BLaER1 treated with 17β-estradiol and CSF1 and Interleukin-3, amounts not matched to agents 10 nM and 100 nM (cell line): ENCODE measurements around the gene SOX3.

Source experiments
- H3K27ac ChIP-seq, 11 experiments: shearing (Covaris generic); formaldehyde crosslinking; 2 replicates each; pipeline ENCODE4 v1.8.1; 2022
- H3K27me3 ChIP-seq, 11 experiments: shearing (Covaris generic); formaldehyde crosslinking; 2 replicates each; pipeline ENCODE4 v1.8.1; 2022
- H3K36me3 ChIP-seq, 11 experiments: shearing (Covaris generic); formaldehyde crosslinking; 2 replicates each; pipeline ENCODE4 v1.8.1; 2022
- H3K4me1 ChIP-seq, 10 experiments: shearing (Covaris generic); formaldehyde crosslinking; 2 replicates each; pipeline ENCODE4 v1.8.1; 2022
- H3K4me2 ChIP-seq, 11 experiments: shearing (Covaris generic); formaldehyde crosslinking; 2 replicates each; pipeline ENCODE4 v1.8.1; 2022
- H3K4me3 ChIP-seq, 10 experiments: shearing (Covaris generic); formaldehyde crosslinking; 2 replicates each; pipeline ENCODE4 v1.8.1; 2022
- H3K9ac ChIP-seq, 11 experiments: shearing (Covaris generic); formaldehyde crosslinking; 2 replicates each; pipeline ENCODE4 v1.8.1; 2022
- H3K9me3 ChIP-seq, 11 experiments: shearing (Covaris generic); formaldehyde crosslinking; replicated peaks in 1 of 11; 2 replicates each; pipeline ENCODE4 v1.8.1; 2022
- H4K20me1 ChIP-seq, 11 experiments: shearing (Covaris generic); formaldehyde crosslinking; 2 replicates each; pipeline ENCODE4 v1.8.1; 2022
- Cebpa-rat ChIP-seq, 11 experiments: shearing (Covaris generic); IDR thresholded peaks; 2 replicates each; pipeline ENCODE4 v1.8.1; 2022

The SOX3 gene

DNA sequence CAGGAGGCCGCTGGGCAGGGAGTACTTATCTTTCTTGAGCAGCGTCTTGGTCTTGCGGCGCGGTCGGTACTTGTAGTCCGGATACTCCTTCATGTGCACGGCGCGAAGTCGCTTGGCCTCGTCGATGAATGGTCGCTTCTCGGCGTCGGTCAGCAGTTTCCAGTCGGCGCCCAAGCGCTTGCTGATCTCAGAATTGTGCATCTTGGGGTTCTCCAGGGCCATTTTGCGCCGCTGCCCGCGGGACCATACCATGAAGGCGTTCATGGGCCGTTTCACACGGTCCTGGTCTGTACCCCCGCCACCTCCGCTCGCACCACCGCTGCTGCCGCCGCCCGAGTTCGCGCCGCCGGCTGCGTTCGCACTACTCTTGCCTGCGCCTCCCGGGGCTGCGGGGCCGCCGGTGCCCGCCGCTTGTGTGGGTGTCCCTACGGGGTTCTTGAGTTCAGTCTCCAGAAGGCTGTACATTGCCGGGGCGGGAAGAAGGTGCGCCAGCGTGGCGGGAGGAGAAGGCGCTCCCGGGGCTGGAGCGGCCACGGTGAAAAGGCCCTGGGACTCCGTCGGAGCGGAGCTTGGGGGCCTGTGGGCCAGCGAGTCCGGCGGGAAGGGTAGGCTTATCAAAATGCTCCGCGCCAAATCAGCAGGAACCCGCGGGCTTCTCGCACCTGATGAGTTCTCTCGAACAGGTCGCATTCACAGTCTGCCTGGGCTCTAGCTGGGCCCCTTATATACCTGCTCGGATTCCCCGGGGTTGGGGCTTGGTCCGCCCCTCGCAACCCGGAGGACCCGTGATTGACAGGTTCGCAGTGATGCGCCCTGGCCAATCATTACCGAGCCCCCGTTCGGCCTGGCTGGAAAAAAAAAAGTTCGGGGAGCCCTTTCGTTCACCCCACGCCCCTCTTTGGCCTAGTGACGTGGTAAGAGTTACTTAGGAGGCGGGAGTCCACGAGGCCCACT is at the start of gene SOX3:
Gene SOX3, minus strand, starts transcription at position 699 of the 954 bp plus-strand sequence. Its CDS starts 9 bp downstream, at position 690.
- Histone ChIP-seq H3K4me2 (no peak within 1 kb of the TSS), H3K27me3 (peaks cover 18 to 49% (median 38%) of the 10 kb centered on the region in 11 experiments), H3K27ac (no peak within 1 kb of the TSS), H3K4me1 (no peaks in the 10 kb centered on the region), H4K20me1 (no peaks in the 10 kb centered on the region), H3K36me3 (no peaks in the 10 kb centered on the region), H3K9ac (no peak within 1 kb of the TSS), H3K4me3 (no peak within 1 kb of the TSS), H3K9me3 (peaks cover 58 to 83% (median 74%) of the 10 kb centered on the region in 11 experiments)
- TF ChIP-seq Cebpa-rat (IDR thresholded peaks at IDR 0.05): no peak

DNA sequence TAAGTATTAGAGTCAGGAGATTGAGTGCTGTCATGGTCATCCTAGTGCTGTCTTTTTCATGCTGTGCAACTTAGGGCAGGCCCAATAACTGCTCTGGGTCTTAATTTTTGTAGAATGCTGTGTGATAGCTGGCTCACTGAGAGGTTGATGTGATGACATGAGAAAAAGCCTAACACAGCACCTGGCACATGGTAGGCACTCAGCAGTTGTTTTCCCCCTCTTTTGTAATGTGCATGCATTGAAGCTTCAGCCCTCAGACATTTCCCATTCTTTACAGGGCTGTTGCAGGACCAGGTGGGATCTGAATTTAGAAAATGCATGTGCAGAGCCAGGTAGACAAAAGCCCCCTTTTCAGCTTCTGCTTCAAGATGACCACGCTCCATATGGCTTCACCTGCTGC is 44.1 kb upstream of the SOX3 start:
- Histone ChIP-seq H3K4me3 (no peak overlapping the region), H3K36me3 (no peaks in the 10 kb centered on the region), H3K9me3 (no peaks in the 10 kb centered on the region), H3K4me1 (no peaks in the 10 kb centered on the region; a peak in 1 of 20 replicates), H4K20me1 (peaks cover 0 to 14% (median 0%) of the 10 kb centered on the region in 11 experiments; a peak in 2 of 22 replicates), H3K9ac (no peak overlapping the region), H3K27me3 (peaks cover 93 to 100% (median 99%) of the 10 kb centered on the region in 11 experiments), H3K4me2 (no peak overlapping the region), H3K27ac (no peak overlapping the region)
- TF ChIP-seq Cebpa-rat (IDR thresholded peaks at IDR 0.05): no peak

GRCh38 chrX:140526171-140526570 is 21.3 kb upstream of the SOX3 start:
- Histone ChIP-seq H4K20me1 (peaks cover 0 to 4% (median 0%) of the 10 kb centered on the region in 11 experiments; a peak in 2 of 22 replicates), H3K27ac (no peak overlapping the region), H3K4me1 (peaks cover 0 to 3% (median 0%) of the 10 kb centered on the region in 10 experiments; a peak in 1 of 20 replicates), H3K9ac (no peak overlapping the region), H3K9me3 (peaks cover 0 to 15% (median 0%) of the 10 kb centered on the region in 11 experiments; a peak in 4 of 22 replicates), H3K4me3 (no peak overlapping the region), H3K27me3 (peaks cover 91 to 98% (median 95%) of the 10 kb centered on the region in 11 experiments), H3K4me2 (no peak overlapping the region), H3K36me3 (no peaks in the 10 kb centered on the region)
- no peak for TF ChIP-seq Cebpa-rat (IDR thresholded peaks at IDR 0.05)

GRCh38 chrX:140525448-140525847 is 20.6 kb upstream of the SOX3 start:
- Histone ChIP-seq H3K4me2 (no peak overlapping the region), H3K36me3 (no peaks in the 10 kb centered on the region), H3K4me1 (peaks cover 0 to 8% (median 0%) of the 10 kb centered on the region in 10 experiments; a peak in 1 of 20 replicates), H3K4me3 (no peak overlapping the region), H3K27me3 (peaks cover 91 to 98% (median 95%) of the 10 kb centered on the region in 11 experiments), H3K9me3 (peaks cover 0 to 9% (median 0%) of the 10 kb centered on the region in 11 experiments; a peak in 4 of 22 replicates), H3K27ac (no peak overlapping the region), H4K20me1 (no peaks in the 10 kb centered on the region), H3K9ac (no peak overlapping the region)
- TF ChIP-seq Cebpa-rat (IDR thresholded peaks at IDR 0.05): no peak

DNA sequence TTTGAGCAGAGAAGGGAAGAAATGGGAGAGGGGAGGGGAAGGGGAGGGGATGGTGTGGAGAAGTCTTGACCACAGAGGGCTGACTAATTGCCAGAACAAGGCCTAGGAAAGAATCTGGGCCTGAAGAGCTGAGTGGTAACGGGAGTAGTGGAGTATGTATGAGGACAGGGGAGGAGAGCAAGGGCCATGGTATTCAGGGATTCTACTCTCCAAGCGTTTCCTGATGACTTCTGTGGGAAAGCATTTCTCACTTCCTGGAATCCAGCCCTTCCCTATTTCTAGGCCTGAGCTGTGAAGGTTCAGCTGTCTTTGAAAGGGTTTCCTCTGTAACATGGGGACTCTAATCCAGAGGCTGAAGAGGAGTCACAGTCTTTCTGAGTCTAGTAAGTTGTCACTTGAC is 19.7 kb upstream of the SOX3 start:
- Histone ChIP-seq H3K27me3 (peaks cover 91 to 98% (median 95%) of the 10 kb centered on the region in 11 experiments), H3K4me3 (no peak overlapping the region), H4K20me1 (no peaks in the 10 kb centered on the region; a peak in 1 of 22 replicates), H3K27ac (no peak overlapping the region), H3K9me3 (peaks cover 0 to under 1% (median 0%) of the 10 kb centered on the region in 11 experiments; a peak in 2 of 22 replicates), H3K36me3 (no peaks in the 10 kb centered on the region), H3K9ac (no peak overlapping the region), H3K4me2 (no peak overlapping the region), H3K4me1 (peaks cover 0 to 8% (median 0%) of the 10 kb centered on the region in 10 experiments; a peak in 1 of 20 replicates)
- TF ChIP-seq Cebpa-rat (IDR thresholded peaks at IDR 0.05): no peak

- H3K36me3 ChIP-seq: no peaks in the 10 kb centered on the region
- H3K9ac ChIP-seq: no peak overlapping the region
- no peak for TF ChIP-seq Cebpa-rat (IDR thresholded peaks at IDR 0.05)
- H3K4me1 ChIP-seq: peaks cover 0 to 8% (median 0%) of the 10 kb centered on the region in 10 experiments; a peak in 1 of 20 replicates
- no peaks in the 10 kb centered on the region; a peak in 2 of 22 replicates for H4K20me1 ChIP-seq
- 0 out of 22 replicates have a peak overlapping the region, but pooled peaks of 1 of the 11 experiments have one; percentile 1 for H3K4me2 ChIP-seq
- H3K27me3 ChIP-seq: peaks cover 93 to 98% (median 97%) of the 10 kb centered on the region in 11 experiments
- H3K9me3 ChIP-seq: no peaks in the 10 kb centered on the region
- H3K27ac ChIP-seq: no peak overlapping the region
- H3K4me3 ChIP-seq: no peak overlapping the region
Measured at GRCh38 chrX:140521393-140521792, 16.5 kb upstream of the SOX3 start.

- Histone ChIP-seq H3K4me2 (no peak overlapping the region), H3K36me3 (no peaks in the 10 kb centered on the region), H3K4me3 (no peak overlapping the region), H3K27ac (no peak overlapping the region), H4K20me1 (peaks cover 0 to 8% (median 0%) of the 10 kb centered on the region in 11 experiments; a peak in 1 of 22 replicates), H3K9me3 (peaks cover 6 to 19% (median 15%) of the 10 kb centered on the region in 11 experiments; a peak in 17 of 22 replicates), H3K9ac (no peak overlapping the region), H3K4me1 (no peaks in the 10 kb centered on the region), H3K27me3 (peaks cover 78 to 98% (median 94%) of the 10 kb centered on the region in 11 experiments)
- no peak for TF ChIP-seq Cebpa-rat (IDR thresholded peaks at IDR 0.05)
Measured at GRCh38 chrX:140514554-140514953, 9.7 kb upstream of the SOX3 start.

- H3K27ac ChIP-seq: no peak overlapping the region
- H3K27me3 ChIP-seq: peaks cover 47 to 84% (median 70%) of the 10 kb centered on the region in 11 experiments
- no peak overlapping the region for H3K4me3 ChIP-seq
- no peak overlapping the region for H3K4me2 ChIP-seq
- no peak overlapping the region for H3K9ac ChIP-seq
- 0 out of 22 replicates have a peak, but pooled peaks cover 0 to 8% (median 0%) of the 10 kb centered on the region in 11 experiments for H4K20me1 ChIP-seq
- no peak for TF ChIP-seq Cebpa-rat (IDR thresholded peaks at IDR 0.05)
- peaks cover 26 to 55% (median 48%) of the 10 kb centered on the region in 11 experiments for H3K9me3 ChIP-seq
- H3K4me1 ChIP-seq: no peaks in the 10 kb centered on the region
- H3K36me3 ChIP-seq: no peaks in the 10 kb centered on the region
Measured at GRCh38 chrX:140510895-140511295, 6.0 kb upstream of the SOX3 start.

DNA sequence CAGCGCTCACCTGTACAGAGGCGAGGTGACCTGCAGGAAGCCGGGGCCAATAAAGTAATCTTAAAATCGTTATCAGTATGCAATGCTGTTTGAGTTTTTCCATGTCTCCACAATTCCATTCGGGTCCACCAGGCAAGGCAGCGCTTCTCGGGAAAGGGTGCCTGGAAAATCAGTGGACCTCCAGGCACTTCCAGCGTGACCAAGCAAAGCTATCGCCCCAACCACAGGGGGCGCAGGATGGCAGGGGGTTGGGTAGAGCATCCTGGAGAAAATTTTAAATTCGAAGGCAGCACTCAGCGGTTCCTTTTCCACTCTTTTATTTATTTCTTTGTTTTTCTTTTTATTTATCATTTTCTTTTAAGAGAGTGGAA is 5.4 kb upstream of the SOX3 start:
- Histone ChIP-seq H3K9me3 (peaks cover 32 to 61% (median 54%) of the 10 kb centered on the region in 11 experiments), H3K9ac (no peak overlapping the region), H4K20me1 (0 out of 22 replicates have a peak, but pooled peaks cover 0 to 8% (median 0%) of the 10 kb centered on the region in 11 experiments), H3K36me3 (no peaks in the 10 kb centered on the region), H3K4me3 (no peak overlapping the region), H3K4me2 (no peak overlapping the region), H3K27me3 (peaks cover 41 to 78% (median 64%) of the 10 kb centered on the region in 11 experiments), H3K27ac (no peak overlapping the region), H3K4me1 (no peaks in the 10 kb centered on the region)
- TF ChIP-seq Cebpa-rat (IDR thresholded peaks at IDR 0.05): no peak
